HUES64 (cell line): ENCODE data around the gene FOXP1.
"Not testable (repeated sequence)": the region's sequence is repeated elsewhere in the genome, so short reads cannot be mapped to it uniquely, and the experiment has no call there.

Experiments used
- H3K27ac ChIP-seq: 2 replicates; pipeline ENCODE4 v1.7.0; 2013; ENCODE audit warnings: low read depth, low read length, inconsistent platforms
- H3K27me3 ChIP-seq: 2 replicates; pipeline ENCODE4 v1.6.1; 2013; ENCODE audit warnings: mild to moderate bottlenecking, low read length; ENCODE audit not compliant: insufficient read depth
- H3K36me3 ChIP-seq: 2 replicates; pipeline ENCODE4 v1.6.1; 2013; ENCODE audit warnings: mild to moderate bottlenecking, low read length; ENCODE audit not compliant: insufficient read depth
- H3K4me1 ChIP-seq: 2 replicates; pipeline ENCODE4 v1.6.1; 2013; ENCODE audit warnings: mild to moderate bottlenecking, low read length, moderate library complexity; ENCODE audit not compliant: insufficient read depth
- H3K4me3 ChIP-seq: 2 replicates; pipeline ENCODE4 v1.5.1; 2013; ENCODE audit warnings: mild to moderate bottlenecking, low read length, moderate library complexity
- H3K9ac ChIP-seq: 2 replicates; pipeline ENCODE4 v1.6.1; 2013; ENCODE audit warnings: mild to moderate bottlenecking, low read depth, low read length
- H3K9me3 ChIP-seq: 2 replicates; pipeline ENCODE4 v1.6.1; 2013; ENCODE audit warnings: low read depth, low read length; ENCODE audit not compliant: insufficient read depth
- WGBS: fragments of 150-250, 120-280 bp; methylation state at CpG from one replicate; pipeline ENCODE4 v1.1.7; 2013; ENCODE audit warnings: missing lambda C conversion rate; 5-methylcytosine and 5-hydroxymethylcytosine counted together

The FOXP1 gene

GRCh38 chr3:71341721-71342120, 241.8 kb downstream of the FOXP1 start:
- no peak overlapping the region for H3K4me3 ChIP-seq
- WGBS = 97% methylated on average over 2 of the region's 4 CpGs
- no peak overlapping the region for H3K27ac ChIP-seq
- no peaks in the 10 kb centered on the region for H3K27me3 ChIP-seq
- no peaks in the 10 kb centered on the region for H3K36me3 ChIP-seq
- H3K9me3 ChIP-seq = no peaks in the 10 kb centered on the region
- H3K4me1 ChIP-seq = peaks cover 1% of the 10 kb centered on the region; the same call in 1 of the 2 replicates
- H3K9ac ChIP-seq = no peak overlapping the region

GRCh38 chr3:71339049-71339448, 244.5 kb downstream of the FOXP1 start:
- Histone ChIP-seq H3K9ac (no peak overlapping the region), H3K36me3 (no peaks in the 10 kb centered on the region), H3K4me3 (no peak overlapping the region), H3K4me1 (peaks cover 3% of the 10 kb centered on the region; the same call in 1 of the 2 replicates), H3K9me3 (no peaks in the 10 kb centered on the region), H3K27me3 (no peaks in the 10 kb centered on the region), H3K27ac (no peak overlapping the region)
- 86% methylated on average over 3 of the region's 4 CpGs for WGBS

- H3K27ac ChIP-seq = no peak overlapping the region
- no peaks in the 10 kb centered on the region for H3K27me3 ChIP-seq
- no peak overlapping the region for H3K4me3 ChIP-seq
- 0 out of 2 replicates have a peak, but pooled peaks cover 2% of the 10 kb centered on the region for H3K9me3 ChIP-seq
- H3K4me1 ChIP-seq = peaks cover 3% of the 10 kb centered on the region; the same call in 1 of the 2 replicates
- WGBS = 92% methylated on average over 4 of the region's 4 CpGs
- H3K36me3 ChIP-seq = no peaks in the 10 kb centered on the region
- no peak overlapping the region for H3K9ac ChIP-seq
Observed at GRCh38 chr3:71332813-71333212, 250.7 kb downstream of the FOXP1 start.

GRCh38 chr3:71330909-71331308, 252.6 kb downstream of the FOXP1 start:
- H3K27me3 ChIP-seq = no peaks in the 10 kb centered on the region
- H3K27ac ChIP-seq = no peak overlapping the region
- WGBS = 93% methylated on average over 18 of the region's 18 CpGs

GRCh38 chr3:71330505-71330904, 253.0 kb downstream of the FOXP1 start:
- Histone ChIP-seq H3K4me1 (no peaks in the 10 kb centered on the region), H3K27ac (no peak overlapping the region), H3K4me3 (no peak overlapping the region), H3K9ac (no peak overlapping the region), H3K27me3 (no peaks in the 10 kb centered on the region), H3K9me3 (0 out of 2 replicates have a peak, but pooled peaks cover 2% of the 10 kb centered on the region), H3K36me3 (no peaks in the 10 kb centered on the region)
- WGBS = 91% methylated on average over 1 of the region's 1 CpG

More at GRCh38 chr3:71330909-71331308, 252.6 kb downstream of the FOXP1 start:
- no peaks in the 10 kb centered on the region for H3K36me3 ChIP-seq
- H3K4me1 ChIP-seq = no peaks in the 10 kb centered on the region
- H3K9me3 ChIP-seq = 0 out of 2 replicates have a peak, but pooled peaks cover 2% of the 10 kb centered on the region
- H3K9ac ChIP-seq = no peak overlapping the region
- H3K4me3 ChIP-seq = no peak overlapping the region

- no peaks in the 10 kb centered on the region for H3K36me3 ChIP-seq
- H3K27me3 ChIP-seq = no peaks in the 10 kb centered on the region
- 0 out of 2 replicates have a peak, but pooled peaks cover 2% of the 10 kb centered on the region for H3K9me3 ChIP-seq
- H3K27ac ChIP-seq = no peak overlapping the region
- WGBS = 100% methylated on average over 1 of the region's 1 CpG
- H3K9ac ChIP-seq = no peak overlapping the region
- no peaks in the 10 kb centered on the region for H3K4me1 ChIP-seq
- H3K4me3 ChIP-seq = no peak overlapping the region
Observed at GRCh38 chr3:71329817-71330216, 253.7 kb downstream of the FOXP1 start.

GRCh38 chr3:71328926-71329325, 254.6 kb downstream of the FOXP1 start:
- H3K9ac ChIP-seq = no peak overlapping the region
- H3K9me3 ChIP-seq = 0 out of 2 replicates have a peak, but pooled peaks cover 2% of the 10 kb centered on the region
- no peaks in the 10 kb centered on the region for H3K36me3 ChIP-seq
- no peak overlapping the region for H3K4me3 ChIP-seq
- no peak overlapping the region for H3K27ac ChIP-seq
- no peaks in the 10 kb centered on the region for H3K27me3 ChIP-seq
- 93% methylated on average over 8 of the region's 8 CpGs for WGBS
- H3K4me1 ChIP-seq = no peaks in the 10 kb centered on the region

- 0 out of 2 replicates have a peak, but pooled peaks cover 2% of the 10 kb centered on the region for H3K9me3 ChIP-seq
- H3K4me3 ChIP-seq = no peak overlapping the region
- no peaks in the 10 kb centered on the region for H3K4me1 ChIP-seq
- no peak overlapping the region for H3K27ac ChIP-seq
- H3K36me3 ChIP-seq = no peaks in the 10 kb centered on the region
- WGBS = 94% methylated on average over 3 of the region's 4 CpGs
- H3K9ac ChIP-seq = no peak overlapping the region
- no peaks in the 10 kb centered on the region for H3K27me3 ChIP-seq
Observed at GRCh38 chr3:71327936-71328335, 255.6 kb downstream of the FOXP1 start.

GRCh38 chr3:71325715-71326114, 257.8 kb downstream of the FOXP1 start:
- 0 out of 2 replicates have a peak, but pooled peaks cover 2% of the 10 kb centered on the region for H3K9me3 ChIP-seq
- no peaks in the 10 kb centered on the region for H3K36me3 ChIP-seq
- 94% methylated on average over 3 of the region's 3 CpGs for WGBS
- H3K9ac ChIP-seq = no peak overlapping the region
- H3K27me3 ChIP-seq = no peaks in the 10 kb centered on the region
- H3K4me1 ChIP-seq = no peaks in the 10 kb centered on the region
- no peak overlapping the region for H3K27ac ChIP-seq
- no peak overlapping the region for H3K4me3 ChIP-seq

GRCh38 chr3:71324224-71324623, 259.3 kb downstream of the FOXP1 start:
- H3K9ac ChIP-seq, H3K27ac ChIP-seq, H3K36me3 ChIP-seq, H3K9me3 ChIP-seq, H3K4me3 ChIP-seq, H3K4me1 ChIP-seq, H3K27me3 ChIP-seq: not testable (repeated sequence)
- 96% methylated on average over 5 of the region's 5 CpGs for WGBS

- H3K9ac ChIP-seq = no peak overlapping the region
- no peaks in the 10 kb centered on the region for H3K27me3 ChIP-seq
- H3K36me3 ChIP-seq = no peaks in the 10 kb centered on the region
- H3K4me1 ChIP-seq = no peaks in the 10 kb centered on the region
- no peaks in the 10 kb centered on the region for H3K9me3 ChIP-seq
- WGBS = 96% methylated on average over 5 of the region's 5 CpGs
- H3K4me3 ChIP-seq = no peak overlapping the region
- H3K27ac ChIP-seq = no peak overlapping the region
Observed at GRCh38 chr3:71323558-71323957, 260.0 kb downstream of the FOXP1 start.

GRCh38 chr3:71322154-71322553, 261.4 kb downstream of the FOXP1 start:
- no peak overlapping the region for H3K4me3 ChIP-seq
- H3K9ac ChIP-seq = no peak overlapping the region
- H3K27me3 ChIP-seq = no peaks in the 10 kb centered on the region
- H3K36me3 ChIP-seq = no peaks in the 10 kb centered on the region
- H3K27ac ChIP-seq = no peak overlapping the region
- 100% methylated on average over 1 of the region's 1 CpG for WGBS
- H3K4me1 ChIP-seq = no peaks in the 10 kb centered on the region
- H3K9me3 ChIP-seq = no peaks in the 10 kb centered on the region
